Measurements from ENCODE around the gene SLC25A17. TPM values are rescaled to one million over a fixed set of nuclear protein-coding genes. Genes with fewer than 3 reads are reported as not detected.

SLC25A17 gene
- total RNA-seq, 1 donor from 2014 or later, result 25.7 TPM

GRCh38 chr22:40746428-40747220, 72.5 kb downstream of the SLC25A17 start:
- Mint-ChIP-seq H3K27ac (ENCODE audit: unreplicated experiment) (no peak overlapping the region), H3K36me3 (ENCODE audit: low read depth) (peaks cover 8% of the 10 kb centered on the region), H3K4me3 (no peak overlapping the region), H3K27me3 (ENCODE audit: low read depth) (no peaks in the 10 kb centered on the region), H3K4me1 (peaks cover 11% of the 10 kb centered on the region), H3K9me3 (no peaks in the 10 kb centered on the region)
- no peak for TF ChIP-seq CTCF (conservative IDR thresholded peaks at IDR 0.05)
- no peak for DNase-seq (ENCODE audit: low read depth, low spot score)

GRCh38 chr22:40743768-40744167, 75.4 kb downstream of the SLC25A17 start:
- H3K4me3 Mint-ChIP-seq, result no peak overlapping the region
- peaks cover 6% of the 10 kb centered on the region for H3K4me1 Mint-ChIP-seq
- no peaks in the 10 kb centered on the region for H3K27me3 Mint-ChIP-seq (ENCODE audit: low read depth)
- no peak for DNase-seq (ENCODE audit: low read depth, low spot score)
- no peak for TF ChIP-seq CTCF (conservative IDR thresholded peaks at IDR 0.05)
- H3K27ac Mint-ChIP-seq (ENCODE audit: unreplicated experiment), result no peak overlapping the region
- H3K36me3 Mint-ChIP-seq (ENCODE audit: low read depth), result peaks cover 6% of the 10 kb centered on the region
- no peaks in the 10 kb centered on the region for H3K9me3 Mint-ChIP-seq

GRCh38 chr22:40741116-40741515, 78.0 kb downstream of the SLC25A17 start:
- no peak overlapping the region for H3K4me3 Mint-ChIP-seq
- no peak for DNase-seq (ENCODE audit: low read depth, low spot score)
- TF ChIP-seq CTCF (conservative IDR thresholded peaks at IDR 0.05), result no peak

GRCh38 chr22:40739721-40740120, 79.4 kb downstream of the SLC25A17 start:
- H3K36me3 Mint-ChIP-seq (ENCODE audit: low read depth), result no peaks in the 10 kb centered on the region
- DNase-seq (ENCODE audit: low read depth, low spot score), result no peak
- no peak for TF ChIP-seq CTCF (conservative IDR thresholded peaks at IDR 0.05)
- peaks cover 3% of the 10 kb centered on the region for H3K4me1 Mint-ChIP-seq
- H3K27me3 Mint-ChIP-seq (ENCODE audit: low read depth), result no peaks in the 10 kb centered on the region
- H3K4me3 Mint-ChIP-seq, result no peak overlapping the region
- no peak overlapping the region for H3K27ac Mint-ChIP-seq (ENCODE audit: unreplicated experiment)
- no peaks in the 10 kb centered on the region for H3K9me3 Mint-ChIP-seq

More at GRCh38 chr22:40741116-40741515, 78.0 kb downstream of the SLC25A17 start:
- no peaks in the 10 kb centered on the region for H3K27me3 Mint-ChIP-seq (ENCODE audit: low read depth)
- H3K4me1 Mint-ChIP-seq, result peaks cover 3% of the 10 kb centered on the region
- no peak overlapping the region for H3K27ac Mint-ChIP-seq (ENCODE audit: unreplicated experiment)
- H3K36me3 Mint-ChIP-seq (ENCODE audit: low read depth), result no peaks in the 10 kb centered on the region
- no peaks in the 10 kb centered on the region for H3K9me3 Mint-ChIP-seq

GRCh38 chr22:40733919-40734318, 85.2 kb downstream of the SLC25A17 start:
- peaks cover 14% of the 10 kb centered on the region for H3K4me1 Mint-ChIP-seq
- peaks cover 4% of the 10 kb centered on the region for H3K27me3 Mint-ChIP-seq (ENCODE audit: low read depth)
- no peak for TF ChIP-seq CTCF (conservative IDR thresholded peaks at IDR 0.05)
- no peaks in the 10 kb centered on the region for H3K9me3 Mint-ChIP-seq
- DNase-seq (ENCODE audit: low read depth, low spot score), result no peak
- no peak overlapping the region for H3K27ac Mint-ChIP-seq (ENCODE audit: unreplicated experiment)
- H3K36me3 Mint-ChIP-seq (ENCODE audit: low read depth), result no peaks in the 10 kb centered on the region
- no peak overlapping the region for H3K4me3 Mint-ChIP-seq

Data from neural crest cell (in vitro differentiated cells).